ENCODE measurements around the gene SOX6. TPM values are rescaled to one million over a fixed set of nuclear protein-coding genes. Genes with fewer than 3 reads are reported as not detected.
A peak's percentile ranks its signal among the peaks of the same experiment; 100 is the strongest.

Gene SOX6
- total and polyA plus RNA-seq, 2 of the 13 experiments (the other 11 are each of a cell fraction or from before 2014, with no cell fraction given): 2.6 to 11.2 TPM

GRCh38 chr11:16346975-16347374 lies 9.4 kb downstream of the SOX6 start (continued):
- TF ChIP-seq, protein P1, sequence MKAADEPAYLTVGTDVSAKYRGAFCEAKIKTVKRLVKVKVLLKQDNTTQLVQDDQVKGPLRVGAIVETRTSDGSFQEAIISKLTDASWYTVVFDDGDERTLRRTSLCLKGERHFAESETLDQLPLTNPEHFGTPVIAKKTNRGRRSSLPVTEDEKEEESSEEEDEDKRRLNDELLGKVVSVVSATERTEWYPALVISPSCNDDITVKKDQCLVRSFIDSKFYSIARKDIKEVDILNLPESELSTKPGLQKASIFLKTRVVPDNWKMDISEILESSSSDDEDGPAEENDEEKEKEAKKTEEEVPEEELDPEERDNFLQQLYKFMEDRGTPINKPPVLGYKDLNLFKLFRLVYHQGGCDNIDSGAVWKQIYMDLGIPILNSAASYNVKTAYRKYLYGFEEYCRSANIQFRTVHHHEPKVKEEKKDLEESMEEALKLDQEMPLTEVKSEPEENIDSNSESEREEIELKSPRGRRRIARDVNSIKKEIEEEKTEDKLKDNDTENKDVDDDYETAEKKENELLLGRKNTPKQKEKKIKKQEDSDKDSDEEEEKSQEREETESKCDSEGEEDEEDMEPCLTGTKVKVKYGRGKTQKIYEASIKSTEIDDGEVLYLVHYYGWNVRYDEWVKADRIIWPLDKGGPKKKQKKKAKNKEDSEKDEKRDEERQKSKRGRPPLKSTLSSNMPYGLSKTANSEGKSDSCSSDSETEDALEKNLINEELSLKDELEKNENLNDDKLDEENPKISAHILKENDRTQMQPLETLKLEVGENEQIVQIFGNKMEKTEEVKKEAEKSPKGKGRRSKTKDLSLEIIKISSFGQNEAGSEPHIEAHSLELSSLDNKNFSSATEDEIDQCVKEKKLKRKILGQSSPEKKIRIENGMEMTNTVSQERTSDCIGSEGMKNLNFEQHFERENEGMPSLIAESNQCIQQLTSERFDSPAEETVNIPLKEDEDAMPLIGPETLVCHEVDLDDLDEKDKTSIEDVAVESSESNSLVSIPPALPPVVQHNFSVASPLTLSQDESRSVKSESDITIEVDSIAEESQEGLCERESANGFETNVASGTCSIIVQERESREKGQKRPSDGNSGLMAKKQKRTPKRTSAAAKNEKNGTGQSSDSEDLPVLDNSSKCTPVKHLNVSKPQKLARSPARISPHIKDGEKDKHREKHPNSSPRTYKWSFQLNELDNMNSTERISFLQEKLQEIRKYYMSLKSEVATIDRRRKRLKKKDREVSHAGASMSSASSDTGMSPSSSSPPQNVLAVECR (CRISPR knock-in tag; IDR thresholded peaks at IDR 0.05; ENCODE audit: borderline replicate concordance): no peak
- TF ChIP-seq ZFP37 (CRISPR knock-in tag; IDR thresholded peaks at IDR 0.05; ENCODE audit: borderline replicate concordance) (no peak), DDIT3 (CRISPR knock-in tag; IDR thresholded peaks at IDR 0.05) (no peak)

DNA sequence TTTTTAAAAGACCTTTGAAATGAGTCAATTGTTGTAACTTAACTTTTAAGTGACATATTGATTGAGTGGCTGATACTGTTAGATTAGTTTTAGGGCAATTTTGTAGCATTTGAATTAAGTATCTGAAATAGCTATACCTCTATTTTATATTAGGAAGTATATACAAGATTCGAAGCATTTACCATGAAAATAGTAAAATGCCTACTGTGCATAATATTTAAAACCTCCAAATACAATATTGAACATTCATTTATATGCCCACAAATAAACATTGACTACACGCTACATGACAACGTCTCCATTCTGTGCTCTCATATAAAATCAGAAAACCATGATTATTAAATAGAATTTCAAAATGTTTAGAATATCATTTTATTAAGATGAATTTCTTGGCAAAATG lies 14.5 kb downstream of the SOX6 start:
- WGBS (ENCODE audit: low lambda C conversion rate): 40% methylated on average over 3 of the region's 3 CpGs
- no peak for FAIRE-seq
- no peak overlapping the region for H3K27ac ChIP-seq (ENCODE audit: extremely low read length, insufficient read depth, low read length)
- no peak overlapping the region for H3K9ac ChIP-seq (ENCODE audit: insufficient read depth, low read depth, low read length)
- H3K4me2 ChIP-seq (ENCODE audit: low read depth, low read length): no peak overlapping the region
- no peak for TF ChIP-seq WIZ (CRISPR knock-in tag; IDR thresholded peaks at IDR 0.05)
- peak in 1 of 2 experiments; percentile 37; a peak in 2 of 4 replicates for TF ChIP-seq MAFK (conservative IDR thresholded peaks at IDR 0.05 in 1 of 2, IDR thresholded peaks at IDR 0.05 in 1 of 2; ENCODE audit: low read length in 2 of 2)
- no peak for TF ChIP-seq ZBTB3 (CRISPR knock-in tag; IDR thresholded peaks at IDR 0.05; ENCODE audit: borderline replicate concordance, low read depth)
- no peak for TF ChIP-seq GTF2F1 (IDR thresholded peaks at IDR 0.05; ENCODE audit: low read length)
- no peak for TF ChIP-seq PHF21A (CRISPR knock-in tag; IDR thresholded peaks at IDR 0.05)
- POLR2A ChIA-PET: no interaction called here
- peaks cover under 1% of the 10 kb centered on the region for H3K4me1 ChIP-seq (ENCODE audit: insufficient read depth, low read length)
- H2AFZ ChIP-seq (ENCODE audit: low read length): no peak overlapping the region
- no peaks in the 10 kb centered on the region for H4K20me1 ChIP-seq (ENCODE audit: insufficient read depth, low read length)
- no TSS peak for BruUV-seq (replicated peaks)
- no peaks in the 10 kb centered on the region for H3K27me3 ChIP-seq (ENCODE audit: control insufficient read depth in 1 of 2, insufficient read depth in 2 of 2, low read length in 2 of 2)
- H3K79me2 ChIP-seq (ENCODE audit: insufficient read depth, low read length): no peaks in the 10 kb centered on the region
- intact Hi-C loops (cut with micrococcal nuclease; ENCODE audit: unreplicated experiment) (no loop called here), in situ Hi-C loops (cut with HindIII; ENCODE audit: extremely low pct_ligation_motif_present, low pct_unique_long_range_greater_than_20kb) (no loop called here)
- ATAC-seq: no peak
- no peaks in the 10 kb centered on the region for H3K36me3 ChIP-seq (replicated peaks in 1 of 2; ENCODE audit: control insufficient read depth in 1 of 2, insufficient read depth in 2 of 2, low read length in 2 of 2)
- CTCF ChIA-PET (ENCODE audit: low intra/inter-chr PET ratio, low total read pairs): no interaction called here
- DNase-seq (ENCODE audit: low spot score): no peak
- H3K9me3 ChIP-seq (ENCODE audit: low read length): no peaks in the 10 kb centered on the region
- H3K4me3 ChIP-seq (replicated peaks in 1 of 3; ENCODE audit: insufficient read depth in 1 of 3, low read depth in 2 of 3, low read length in 3 of 3): no peak overlapping the region
